ENCODE data around the gene PMPCB. TPM values are rescaled to one million over a fixed set of nuclear protein-coding genes. Genes with fewer than 3 reads are reported as not detected.

The PMPCB gene
- total and polyA plus RNA-seq, 8 donors = 44.5 to 104 (median 84.7) TPM

- no peaks in the 10 kb centered on the region for H3K4me1 ChIP-seq
- H3K36me3 ChIP-seq = peaks cover 2 to 100% of the 10 kb centered on the region in 2 donors
- no peak for TF ChIP-seq CTCF (IDR thresholded peaks at IDR 0.05)
- H3K27ac ChIP-seq = no peak overlapping the region
- H3K27me3 ChIP-seq = no peaks in the 10 kb centered on the region
- ATAC-seq (no peak), DNase-seq (no peak)
- H3K4me3 ChIP-seq = no peak overlapping the region
- intact Hi-C loops (cut with DNase I) = no loop called here
- no peaks in the 10 kb centered on the region for H3K9me3 ChIP-seq
Measured at GRCh38 chr7:103317009-103317408, 19.8 kb downstream of the PMPCB start.

GRCh38 chr7:103325744-103326143 is 28.5 kb downstream of the PMPCB start:
- Histone ChIP-seq H3K9me3 (no peaks in the 10 kb centered on the region), H3K27me3 (no peaks in the 10 kb centered on the region), H3K27ac (no peak overlapping the region), H3K4me1 (no peaks in the 10 kb centered on the region), H3K4me3 (no peak overlapping the region), H3K36me3 (peaks cover 2 to 76% of the 10 kb centered on the region in 2 donors)
- DNase-seq = no peak
- no peak for ATAC-seq
- no peak for TF ChIP-seq CTCF (IDR thresholded peaks at IDR 0.05)
- intact Hi-C loops (cut with DNase I) = no loop called here

- intact Hi-C loops (cut with DNase I) = no loop called here
- Histone ChIP-seq H3K36me3 (peaks cover 0 to 89% of the 10 kb centered on the region in 2 donors), H3K4me3 (no peak overlapping the region), H3K9me3 (no peaks in the 10 kb centered on the region), H3K4me1 (peaks cover 0 to 10% of the 10 kb centered on the region in 2 donors), H3K27me3 (no peaks in the 10 kb centered on the region), H3K27ac (no peak overlapping the region)
- TF ChIP-seq CTCF (IDR thresholded peaks at IDR 0.05) = no peak
- ATAC-seq (no peak), DNase-seq (no peak)
Measured at GRCh38 chr7:103336761-103337160, 39.5 kb downstream of the PMPCB start.

GRCh38 chr7:103338864-103339263 is 41.6 kb downstream of the PMPCB start:
- Histone ChIP-seq H3K36me3 (peaks cover 0 to 78% of the 10 kb centered on the region in 2 donors), H3K27ac (no peak overlapping the region), H3K4me3 (no peak overlapping the region), H3K9me3 (no peaks in the 10 kb centered on the region), H3K27me3 (no peaks in the 10 kb centered on the region), H3K4me1 (peaks cover 0 to 27% of the 10 kb centered on the region in 2 donors)
- intact Hi-C loops (cut with DNase I) = no loop called here
- no peak for TF ChIP-seq CTCF (IDR thresholded peaks at IDR 0.05)
- DNase-seq = no peak
- ATAC-seq = no peak

GRCh38 chr7:103341466-103341865 is 44.2 kb downstream of the PMPCB start:
- intact Hi-C loops (cut with DNase I) = no loop called here
- no peaks in the 10 kb centered on the region for H3K27me3 ChIP-seq
- DNase-seq (no peak), ATAC-seq (no peak)
- H3K36me3 ChIP-seq = peaks cover 0 to 52% of the 10 kb centered on the region in 2 donors
- no peaks in the 10 kb centered on the region for H3K9me3 ChIP-seq
- H3K4me3 ChIP-seq = no peak overlapping the region
- H3K27ac ChIP-seq = no peak overlapping the region
- TF ChIP-seq CTCF (IDR thresholded peaks at IDR 0.05) = no peak
- peaks cover 0 to 34% of the 10 kb centered on the region in 2 donors for H3K4me1 ChIP-seq

All from left lung (tissue), 10 donors.